HG02759 (cell line): Measurements from ENCODE around the gene MAGEF1.

Experiments used
- ATAC-seq: cut with Tn5 transposase; IDR thresholded peaks from one replicate; pipeline ENCODE4 v1.9.1; 2021; ENCODE audit warnings: mild to moderate bottlenecking, moderate library complexity; ENCODE audit not compliant: unreplicated experiment

Gene MAGEF1

GRCh38 chr3:184691397-184692231 is 20.2 kb downstream of the MAGEF1 start:
- no peak for ATAC-seq

GRCh38 chr3:184690192-184690883 is 21.5 kb downstream of the MAGEF1 start:
- no peak for ATAC-seq

DNA sequence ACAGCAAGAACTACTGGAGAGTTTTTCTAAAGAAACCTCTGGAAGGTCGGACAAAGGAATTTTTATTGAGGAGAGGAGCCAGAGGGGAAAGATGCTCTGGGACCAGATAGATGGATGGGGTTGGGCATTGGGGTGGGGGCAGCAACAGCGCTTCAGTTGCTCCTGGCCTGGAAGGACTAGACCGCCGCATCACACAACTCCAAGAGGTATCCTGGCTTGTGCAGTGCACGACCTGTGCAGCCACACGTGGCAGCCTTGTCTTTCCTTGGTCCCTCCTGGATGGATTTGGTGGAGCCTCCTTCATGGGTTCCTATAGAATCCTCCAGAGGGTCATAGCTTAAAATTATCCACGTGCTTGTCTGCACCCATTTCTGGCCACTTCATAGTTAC is 23.0 kb downstream of the MAGEF1 start:
- ATAC-seq, result no peak

DNA sequence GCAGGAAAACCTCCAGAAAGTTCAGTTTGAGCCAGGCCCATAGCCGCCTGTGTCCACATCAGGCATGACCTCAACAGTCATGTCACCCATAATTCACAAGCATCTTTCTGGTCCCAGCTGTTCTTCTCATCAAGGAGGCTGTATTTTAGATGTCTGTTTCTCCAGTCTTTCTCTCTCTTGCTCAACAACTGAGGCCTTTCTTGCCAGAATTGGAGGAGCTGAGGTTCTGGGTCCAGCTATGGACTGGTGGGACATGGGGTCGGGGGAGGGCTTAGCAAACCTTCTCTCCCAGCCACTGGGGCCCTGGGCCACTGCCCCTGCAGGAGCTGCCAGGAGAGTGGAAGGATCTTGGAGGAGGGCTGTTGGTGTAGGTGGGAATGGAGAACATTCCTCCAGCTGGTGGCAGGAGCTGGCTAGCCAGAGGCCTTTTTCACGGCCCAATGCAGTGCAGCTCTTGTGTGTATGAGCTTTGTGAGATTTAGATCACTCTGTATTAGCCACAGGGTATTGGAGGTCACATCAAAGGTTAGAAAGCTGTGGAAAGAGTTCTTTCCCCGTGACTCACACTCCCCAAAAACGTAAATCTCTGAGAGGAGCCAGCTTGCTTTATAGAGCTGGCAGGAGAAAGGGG is 23.5 kb downstream of the MAGEF1 start:
- ATAC-seq, result no peak

- ATAC-seq, result no peak
Observed at GRCh38 chr3:184687363-184688015, 24.4 kb downstream of the MAGEF1 start.

DNA sequence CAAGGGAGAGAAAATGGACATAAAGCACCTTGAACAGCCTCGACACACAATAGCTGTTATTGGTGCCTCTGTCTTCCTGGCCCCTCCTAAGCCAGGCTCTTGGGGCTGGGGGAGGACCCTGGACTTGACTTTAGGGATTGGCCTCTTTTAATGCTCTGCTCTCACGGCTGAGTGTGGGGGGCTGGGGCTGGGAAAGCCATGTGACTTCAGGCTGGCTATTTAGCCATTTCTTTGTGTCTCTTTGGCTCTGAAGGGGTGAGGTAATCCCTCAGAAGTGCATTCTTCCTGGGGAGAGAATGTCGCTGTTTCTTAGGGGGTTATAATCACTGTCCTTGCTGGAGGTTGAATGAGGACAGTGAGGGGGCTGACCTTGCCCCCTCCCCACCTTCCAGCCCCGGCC is 26.2 kb downstream of the MAGEF1 start:
- no peak for ATAC-seq

DNA sequence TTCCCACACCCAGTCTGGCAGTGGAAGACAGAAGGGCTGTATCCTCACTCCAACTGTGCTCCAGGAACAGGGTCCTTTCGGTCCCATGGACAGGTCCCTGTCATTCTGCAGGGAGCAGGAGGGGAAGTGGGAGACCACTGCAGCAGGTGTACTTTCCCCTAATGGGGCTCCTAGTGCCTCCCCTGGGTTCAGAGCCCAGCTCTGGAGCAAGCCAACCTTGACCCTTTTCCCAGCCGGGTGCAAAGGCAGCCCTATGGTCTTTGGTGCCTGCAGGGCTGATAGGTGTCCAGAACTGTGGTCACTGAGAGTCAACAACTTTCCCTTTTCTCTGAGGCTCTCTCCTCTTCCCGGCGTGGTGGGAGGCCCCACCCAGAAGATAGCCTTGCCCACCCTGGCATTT is 26.8 kb downstream of the MAGEF1 start:
- no peak for ATAC-seq

GRCh38 chr3:184683900-184684560 is 27.8 kb downstream of the MAGEF1 start:
- no peak for ATAC-seq

DNA sequence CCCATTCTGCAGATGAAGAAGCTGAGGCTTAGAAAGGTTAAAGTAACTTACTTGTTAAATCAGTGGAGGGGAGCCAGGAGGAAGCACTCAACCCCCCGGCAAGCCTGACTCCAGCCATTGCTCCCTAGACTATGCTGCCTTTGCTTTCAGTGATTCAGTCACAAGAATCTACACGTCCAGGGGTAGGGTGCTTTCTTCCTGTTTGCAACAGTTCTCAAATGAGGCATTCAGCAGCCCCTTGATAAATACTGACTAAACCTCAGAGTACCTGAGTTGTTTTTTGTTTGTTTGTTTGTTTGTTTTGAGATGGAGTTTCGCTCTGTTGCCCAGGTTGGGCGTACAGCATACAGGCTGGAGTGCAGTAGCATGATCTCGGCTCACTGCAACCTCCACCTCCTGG is 28.6 kb downstream of the MAGEF1 start:
- no peak for ATAC-seq

DNA sequence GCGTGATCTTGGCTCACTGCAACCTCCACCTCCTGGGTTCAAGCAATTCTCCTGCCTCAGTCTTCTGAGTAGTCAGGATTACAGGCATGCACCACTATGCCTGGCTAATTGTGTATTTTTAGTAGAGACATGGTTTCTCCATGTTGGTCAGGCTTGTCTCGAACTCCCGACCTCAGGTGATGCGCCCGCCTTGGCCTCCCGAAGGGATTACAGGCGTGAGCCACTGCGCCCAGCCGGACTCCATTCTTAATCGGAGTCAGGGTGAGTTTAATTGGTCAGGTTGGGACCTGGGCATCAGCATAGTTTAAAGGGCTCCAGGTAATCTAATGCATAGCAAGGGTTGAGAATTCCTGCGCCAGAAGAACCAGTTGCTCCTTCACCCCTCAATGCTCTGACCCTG is 29.2 kb downstream of the MAGEF1 start:
- no peak for ATAC-seq

DNA sequence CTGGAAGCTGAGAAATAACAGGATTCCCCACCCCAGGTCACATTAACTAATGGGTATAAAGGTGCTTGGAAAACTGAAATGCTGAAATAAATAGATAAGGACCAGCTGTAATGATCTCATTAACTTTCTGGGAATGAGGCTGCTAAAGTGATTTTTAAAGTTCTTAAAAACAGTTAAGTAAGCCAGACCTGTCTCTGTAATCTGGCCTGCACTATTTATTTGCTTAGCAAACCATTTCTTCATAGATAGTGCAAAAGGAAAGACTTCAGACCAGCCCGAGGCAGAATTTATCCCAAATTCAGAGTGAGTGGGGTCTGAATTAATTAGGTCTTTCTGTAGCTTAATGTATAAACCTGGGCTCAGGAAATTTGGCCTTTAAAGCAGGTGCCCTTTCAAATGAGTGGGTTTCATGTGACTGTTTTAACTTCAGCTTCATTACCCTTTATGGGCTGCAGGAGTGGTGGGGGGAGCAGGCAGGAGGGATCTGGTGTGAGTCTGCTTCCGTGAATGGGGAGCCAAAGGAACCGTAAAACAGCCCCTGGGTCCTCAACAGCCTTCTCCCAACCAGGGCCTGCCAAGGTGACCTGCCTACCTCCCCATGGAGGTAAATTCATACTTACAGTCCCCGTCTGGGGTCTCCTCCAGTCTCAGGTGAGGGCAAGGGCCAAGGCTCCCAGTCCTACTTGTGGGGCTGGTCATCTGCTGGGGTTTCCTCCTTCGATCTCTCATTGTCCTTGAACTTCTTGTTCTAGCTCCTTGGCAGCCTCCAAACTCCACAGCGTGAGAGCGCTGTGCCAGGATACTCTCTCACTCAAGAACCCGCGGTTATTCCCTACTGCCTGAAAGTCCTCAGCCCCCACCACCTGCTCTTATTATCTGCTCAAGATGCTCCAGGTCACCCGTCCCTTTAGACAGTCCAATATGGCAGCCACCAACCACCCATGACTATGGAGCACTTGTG is 31.2 kb downstream of the MAGEF1 start:
- ATAC-seq, result no peak

DNA sequence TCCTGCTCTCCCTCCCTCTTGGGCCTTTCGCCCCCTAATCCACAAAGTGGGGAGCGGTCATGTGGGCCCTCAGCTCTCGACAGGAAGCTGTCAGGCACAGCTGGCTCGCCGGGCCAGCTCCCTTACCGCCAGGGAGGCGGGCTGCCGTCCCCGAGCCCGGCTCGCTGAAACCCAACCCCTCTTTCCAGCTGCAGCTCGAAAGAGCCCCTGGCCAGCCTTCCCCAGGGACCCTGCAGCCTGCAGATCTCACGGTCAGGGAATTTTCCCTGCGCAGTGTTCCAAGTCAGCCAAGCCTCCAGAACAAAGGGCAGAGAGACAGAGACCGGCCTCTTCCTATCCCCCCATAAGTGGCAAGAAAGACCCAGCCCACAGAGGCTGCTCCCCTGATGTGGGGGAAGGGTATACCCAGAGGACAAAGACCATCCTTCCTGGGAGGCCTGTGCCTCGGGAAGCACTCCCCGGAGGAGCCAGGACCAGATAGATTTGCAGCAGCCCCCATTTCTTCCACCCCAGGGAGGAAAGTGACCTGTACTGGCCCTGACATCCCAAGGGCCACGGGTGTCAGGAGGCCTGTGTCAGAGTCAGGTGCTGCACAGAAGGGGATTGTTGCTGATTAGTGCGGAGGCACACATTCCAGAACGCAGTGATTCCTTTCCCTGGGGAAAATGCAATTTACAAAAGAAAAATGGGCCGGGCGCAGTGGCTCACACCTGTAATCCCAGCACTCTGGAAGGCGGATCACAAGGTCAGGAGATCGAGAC is 32.6 kb downstream of the MAGEF1 start:
- no peak for ATAC-seq

GRCh38 chr3:184678317-184679055 is 33.4 kb downstream of the MAGEF1 start:
- no peak for ATAC-seq

DNA sequence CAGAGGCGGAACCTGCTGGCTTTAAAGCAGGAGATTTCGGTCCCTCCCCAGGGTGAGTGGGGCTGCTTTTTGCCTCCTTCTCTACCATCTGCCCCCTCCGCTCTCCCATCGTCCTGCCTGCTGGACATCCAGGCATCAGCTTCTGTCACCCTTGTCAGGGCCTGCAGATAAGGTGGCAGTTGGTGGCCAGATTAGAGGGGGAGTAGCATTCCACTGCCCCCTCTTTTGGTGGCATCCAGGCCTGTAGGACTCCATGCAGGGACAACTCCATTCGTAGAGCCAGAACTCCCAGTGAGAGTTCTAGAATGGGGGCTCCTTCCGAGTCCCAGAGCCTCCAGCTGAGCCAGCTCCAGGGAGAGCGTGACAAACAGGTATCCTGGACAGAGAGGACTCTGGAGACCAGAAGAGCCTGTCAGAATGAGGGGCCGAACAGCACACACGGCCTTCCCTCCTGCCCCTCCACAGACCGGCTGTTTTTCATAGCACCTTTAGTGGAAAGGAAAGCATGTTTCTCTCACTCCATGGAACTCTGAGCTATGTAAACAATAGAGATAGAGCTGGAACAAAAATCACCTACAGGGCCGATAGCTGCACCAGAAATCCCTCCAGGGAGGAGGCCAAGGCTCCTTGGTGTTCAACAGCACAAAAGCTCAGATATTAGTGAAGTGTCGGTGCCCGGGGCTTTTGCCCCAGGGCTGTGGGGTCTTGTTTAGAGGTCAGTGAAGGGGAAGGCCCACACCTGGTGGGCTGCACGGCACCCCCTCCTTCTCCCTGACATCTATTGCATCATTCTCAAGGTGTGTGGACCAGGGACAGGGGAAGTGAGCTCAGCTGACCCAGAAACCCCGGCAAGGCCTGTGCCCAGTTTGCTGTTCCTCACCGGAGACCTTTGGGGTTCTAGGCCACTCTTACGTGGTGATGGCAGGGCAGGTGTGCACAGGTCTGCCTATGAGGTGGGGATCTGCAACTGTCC is 34.2 kb downstream of the MAGEF1 start:
- no peak for ATAC-seq

DNA sequence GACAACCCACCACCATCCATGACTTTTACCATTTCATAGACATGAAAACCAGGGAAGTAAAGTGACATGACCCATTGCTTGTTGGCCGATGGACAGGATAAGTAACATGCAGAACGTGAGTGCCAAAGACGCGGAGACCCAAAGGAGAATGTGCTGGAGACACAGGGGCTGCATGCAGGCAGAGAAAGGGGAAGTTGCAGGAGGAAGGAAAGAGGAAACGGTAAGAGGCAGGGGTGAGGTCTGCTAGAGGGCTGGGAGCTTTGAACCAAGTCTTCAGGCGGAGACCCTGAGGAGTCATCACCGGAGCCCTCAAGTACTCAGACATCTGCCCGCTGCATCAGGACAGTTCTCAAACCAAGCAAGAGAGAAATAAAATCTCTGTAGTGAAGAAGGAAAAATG is 34.9 kb downstream of the MAGEF1 start:
- ATAC-seq, result no peak

DNA sequence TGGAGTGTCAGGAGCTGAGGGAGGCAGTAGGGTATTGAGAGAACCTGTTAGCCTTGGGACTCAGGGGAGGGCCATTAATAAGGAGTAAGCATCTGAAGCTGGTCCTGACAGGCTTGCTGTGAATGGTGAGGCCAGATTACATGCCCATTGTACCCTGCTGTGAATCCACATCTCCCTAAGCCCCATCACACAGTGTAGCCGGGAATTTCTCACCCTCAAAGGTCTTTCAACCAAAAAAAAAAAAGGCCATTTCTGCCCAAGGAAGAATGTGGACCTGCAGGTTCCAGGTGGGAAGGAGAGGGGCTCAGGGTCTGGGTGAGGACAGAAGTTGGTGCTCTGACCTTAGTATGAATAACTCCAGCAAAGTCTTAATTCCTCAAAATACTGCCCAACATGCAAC is 37.2 kb downstream of the MAGEF1 start:
- ATAC-seq, result no peak
